ENCODE measurements around the gene ATP5MC2.
"Not testable (repeated sequence)": the region's sequence is repeated elsewhere in the genome, so short reads cannot be mapped to it uniquely, and the experiment has no call there.

ATP5MC2 gene

DNA sequence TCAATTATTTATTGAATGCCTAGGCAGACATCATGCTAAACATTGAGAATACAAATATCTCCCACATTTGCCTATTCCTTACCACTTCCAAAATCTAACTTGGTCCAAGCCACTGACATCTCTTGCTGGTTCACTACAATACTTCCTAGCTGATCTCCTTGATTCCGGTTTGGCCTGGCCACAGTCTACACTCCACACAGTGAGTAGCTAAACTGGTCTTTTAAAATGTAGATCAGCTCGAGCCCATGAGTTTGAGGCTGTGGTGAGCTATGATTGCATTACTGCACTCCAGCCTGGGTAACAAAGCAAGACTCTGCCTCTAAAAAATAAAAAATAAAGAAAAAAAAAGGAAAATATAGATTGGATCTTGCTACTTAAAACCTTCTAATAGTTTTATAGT lies 7.6 kb upstream of the ATP5MC2 start:
- DNase-seq (ENCODE audit: low spot score) = no peak
- TF ChIP-seq, protein P1, sequence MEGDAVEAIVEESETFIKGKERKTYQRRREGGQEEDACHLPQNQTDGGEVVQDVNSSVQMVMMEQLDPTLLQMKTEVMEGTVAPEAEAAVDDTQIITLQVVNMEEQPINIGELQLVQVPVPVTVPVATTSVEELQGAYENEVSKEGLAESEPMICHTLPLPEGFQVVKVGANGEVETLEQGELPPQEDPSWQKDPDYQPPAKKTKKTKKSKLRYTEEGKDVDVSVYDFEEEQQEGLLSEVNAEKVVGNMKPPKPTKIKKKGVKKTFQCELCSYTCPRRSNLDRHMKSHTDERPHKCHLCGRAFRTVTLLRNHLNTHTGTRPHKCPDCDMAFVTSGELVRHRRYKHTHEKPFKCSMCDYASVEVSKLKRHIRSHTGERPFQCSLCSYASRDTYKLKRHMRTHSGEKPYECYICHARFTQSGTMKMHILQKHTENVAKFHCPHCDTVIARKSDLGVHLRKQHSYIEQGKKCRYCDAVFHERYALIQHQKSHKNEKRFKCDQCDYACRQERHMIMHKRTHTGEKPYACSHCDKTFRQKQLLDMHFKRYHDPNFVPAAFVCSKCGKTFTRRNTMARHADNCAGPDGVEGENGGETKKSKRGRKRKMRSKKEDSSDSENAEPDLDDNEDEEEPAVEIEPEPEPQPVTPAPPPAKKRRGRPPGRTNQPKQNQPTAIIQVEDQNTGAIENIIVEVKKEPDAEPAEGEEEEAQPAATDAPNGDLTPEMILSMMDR (IDR thresholded peaks at IDR 0.05; ENCODE audit: borderline replicate concordance, control extremely low read depth, extremely low read depth, insufficient read depth, missing control alignments) = no peak
- in situ Hi-C loops (cut with MboI; ENCODE audit: low sequenced_read_pairs, unreplicated experiment) = no loop called here

DNA sequence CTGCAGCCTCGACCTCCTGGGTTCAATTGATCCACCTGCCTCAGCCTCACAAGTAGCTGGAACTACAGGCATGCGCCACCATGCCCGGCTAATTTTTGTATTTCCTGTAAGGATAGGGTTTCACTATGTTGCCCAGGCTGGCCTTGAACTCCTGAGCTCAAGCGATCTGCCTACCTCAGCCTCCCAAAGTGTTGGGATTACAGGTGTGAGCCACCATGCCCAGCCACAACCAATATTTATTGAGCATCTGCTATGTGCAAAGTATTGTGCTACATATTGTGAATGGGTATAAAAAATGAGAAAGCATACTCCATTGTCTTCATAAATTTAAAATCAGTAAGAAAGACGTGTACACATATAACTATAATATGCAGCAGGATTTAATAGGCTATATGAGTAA lies 4.2 kb upstream of the ATP5MC2 start:
- DNase-seq (ENCODE audit: low spot score); in situ Hi-C loops (cut with MboI; ENCODE audit: low sequenced_read_pairs, unreplicated experiment): not testable (repeated sequence)

DNA sequence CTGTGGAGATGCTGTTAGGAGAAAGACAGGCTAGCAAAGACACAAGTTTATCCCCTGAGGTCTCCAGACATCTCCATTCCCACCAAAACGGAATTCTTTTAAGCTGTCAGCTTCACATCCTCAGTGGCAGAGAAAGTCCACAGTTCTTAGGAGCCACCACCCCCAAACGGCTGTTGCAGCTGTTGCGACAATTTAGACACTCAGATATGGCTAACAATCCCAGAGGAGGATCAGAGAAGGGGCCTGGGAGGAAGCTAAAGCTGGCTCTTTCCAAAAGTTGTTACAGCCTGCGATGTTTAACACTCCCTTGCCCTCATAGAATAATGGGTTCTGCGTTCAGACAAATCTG lies 1.9 kb upstream of the ATP5MC2 start:
- TF ChIP-seq, protein P1 (IDR thresholded peaks at IDR 0.05; ENCODE audit: borderline replicate concordance, control extremely low read depth, extremely low read depth, insufficient read depth, missing control alignments) = no peak
- no peak for DNase-seq (ENCODE audit: low spot score)
- in situ Hi-C loops (cut with MboI; ENCODE audit: low sequenced_read_pairs, unreplicated experiment) = loop anchor here (5.0 kb wide), 1 partner anchor 130 kb away; no protein-coding TSS in a partner anchor

DNA sequence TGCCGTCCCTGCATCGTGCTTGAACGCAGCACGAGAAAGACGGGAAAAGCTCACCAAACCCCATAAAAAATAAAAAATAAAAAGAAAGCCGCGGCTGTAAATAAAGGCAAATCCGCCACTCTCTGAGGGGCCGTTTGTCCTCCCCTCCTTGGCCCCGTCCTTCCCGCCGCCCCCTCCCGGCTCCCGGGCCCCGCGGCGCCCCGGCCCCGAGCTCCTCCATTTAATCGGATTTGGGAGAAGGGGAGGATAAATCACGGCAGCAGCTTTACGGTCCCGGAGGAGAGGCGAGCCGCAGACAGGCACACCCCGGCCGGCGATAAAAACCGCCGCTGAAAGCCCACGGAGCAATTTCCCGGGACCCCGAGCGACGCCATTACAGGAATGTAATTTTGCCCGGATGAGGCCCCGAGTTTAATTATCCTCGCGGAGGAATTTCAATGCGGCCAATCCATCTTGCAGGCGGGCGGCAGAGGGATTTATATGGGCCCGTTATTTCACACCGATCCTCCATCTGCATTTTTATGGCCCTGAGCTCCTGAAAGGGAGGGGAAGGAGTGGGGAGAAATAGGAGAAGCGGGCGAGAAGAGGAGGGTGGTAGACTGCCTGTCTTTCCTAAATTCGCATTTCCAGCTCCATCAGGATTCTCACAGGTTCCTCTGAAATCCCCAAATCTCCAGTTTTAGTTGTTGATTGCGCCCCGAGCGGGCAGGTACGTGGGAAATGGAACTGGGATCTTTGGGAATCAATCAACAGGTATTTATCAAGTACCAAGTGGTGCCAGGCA lies 1.3 kb upstream of the ATP5MC2 start:
- in situ Hi-C loops (cut with MboI; ENCODE audit: low sequenced_read_pairs, unreplicated experiment) = loop anchor here (5.0 kb wide), 1 partner anchor 130 kb away; no protein-coding TSS in a partner anchor
- peak; percentile 32 for DNase-seq (ENCODE audit: low spot score)
- TF ChIP-seq, protein P1 (IDR thresholded peaks at IDR 0.05; ENCODE audit: borderline replicate concordance, control extremely low read depth, extremely low read depth, insufficient read depth, missing control alignments) = no peak

DNA sequence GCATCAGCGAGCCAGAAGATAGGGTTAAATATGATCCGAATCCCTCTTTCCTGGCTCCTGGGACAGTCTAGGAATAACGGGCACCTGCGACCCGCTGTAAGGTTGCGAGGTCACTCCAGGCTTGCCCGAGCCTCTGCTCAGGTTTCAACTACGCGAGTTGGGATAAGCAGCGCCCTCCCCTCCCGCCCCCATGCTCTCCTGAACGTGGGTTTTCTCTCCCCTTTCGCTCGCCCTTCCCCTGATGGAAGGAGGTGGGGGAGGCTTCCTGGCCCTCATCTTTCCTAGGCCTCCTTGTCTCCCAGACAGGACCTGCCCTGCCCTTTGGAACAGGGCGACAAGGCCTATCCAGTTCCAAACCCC lies 753 bp upstream of the ATP5MC2 start:
- TF ChIP-seq, protein P1 (IDR thresholded peaks at IDR 0.05; ENCODE audit: borderline replicate concordance, control extremely low read depth, extremely low read depth, insufficient read depth, missing control alignments) = no peak
- DNase-seq (ENCODE audit: low spot score) = peak; percentile 47
- in situ Hi-C loops (cut with MboI; ENCODE audit: low sequenced_read_pairs, unreplicated experiment) = loop anchor here (5.0 kb wide), 1 partner anchor 129 kb away; no protein-coding TSS in a partner anchor

DNA sequence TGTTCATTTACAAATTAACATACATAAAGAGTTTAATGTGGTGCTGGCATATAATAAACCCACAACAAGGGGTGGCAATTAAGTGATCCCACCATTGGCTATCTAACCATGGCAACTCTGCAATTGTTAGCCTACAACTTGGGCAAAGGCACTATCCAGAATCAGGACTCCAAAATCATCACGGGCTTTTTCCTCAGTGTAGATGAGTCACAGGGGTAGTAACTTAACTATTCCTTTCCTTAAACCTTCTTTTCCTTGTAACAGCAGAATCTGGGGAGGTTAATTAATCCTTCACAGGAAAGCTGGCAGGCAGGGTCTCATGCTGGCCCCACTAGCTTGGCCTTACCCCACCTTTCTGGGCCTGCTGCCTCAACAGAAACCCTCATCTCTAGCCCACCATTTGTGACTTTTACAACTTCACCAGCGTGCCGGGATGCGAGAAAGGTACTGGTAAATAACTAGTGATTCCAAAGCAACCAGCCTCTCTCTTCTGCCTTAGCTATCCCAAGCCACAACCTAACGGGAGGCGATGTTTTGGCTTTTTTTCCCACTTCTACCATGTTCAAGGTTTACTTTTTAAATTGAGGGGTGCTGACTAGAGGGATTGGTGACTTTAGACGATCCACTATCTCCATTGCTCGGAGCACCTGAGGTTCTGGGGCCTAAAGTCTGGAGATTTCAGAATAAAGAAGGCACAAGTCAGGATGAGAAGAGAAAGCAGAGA lies 744 bp downstream of the ATP5MC2 start:
- no peak for DNase-seq (ENCODE audit: low spot score)
- TF ChIP-seq, protein P1 (IDR thresholded peaks at IDR 0.05; ENCODE audit: borderline replicate concordance, control extremely low read depth, extremely low read depth, insufficient read depth, missing control alignments) = no peak
- in situ Hi-C loops (cut with MboI; ENCODE audit: low sequenced_read_pairs, unreplicated experiment) = loop anchor here (5.0 kb wide), 1 partner anchor 128 kb away; no protein-coding TSS in a partner anchor

DNA sequence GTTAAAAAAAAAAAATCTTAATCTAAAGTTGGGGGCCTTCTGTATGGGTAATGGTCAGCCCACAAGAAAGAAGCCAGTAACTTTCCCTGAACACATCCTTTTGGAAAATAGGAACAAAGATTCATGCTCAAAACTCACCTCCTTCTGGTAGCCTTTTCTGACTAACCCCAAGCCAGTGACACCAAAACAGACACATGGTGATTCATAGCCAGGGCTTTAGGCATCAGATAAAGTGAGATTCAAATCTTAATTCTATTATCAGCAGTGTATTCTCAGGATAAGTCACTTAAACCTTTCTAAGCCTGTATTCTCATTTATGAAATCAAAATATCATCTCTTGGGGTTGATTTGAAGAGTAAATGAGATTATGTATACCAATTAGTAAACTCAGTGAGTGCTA lies 4.9 kb downstream of the ATP5MC2 start:
- in situ Hi-C loops (cut with MboI; ENCODE audit: low sequenced_read_pairs, unreplicated experiment) = no loop called here
- no peak for DNase-seq (ENCODE audit: low spot score)
- TF ChIP-seq, protein P1 (IDR thresholded peaks at IDR 0.05; ENCODE audit: borderline replicate concordance, control extremely low read depth, extremely low read depth, insufficient read depth, missing control alignments) = no peak
